Measurements from ENCODE around the gene CRMP1. TPM values are rescaled to one million over a fixed set of nuclear protein-coding genes. Genes with fewer than 3 reads are reported as not detected.

Gene CRMP1
- total and polyA plus RNA-seq, 12 donors, result 0.18 to 17.7 (median 4.8) TPM

- intact Hi-C loops (cut with DNase I), result no loop called here
- Histone ChIP-seq H3K36me3 (replicated peaks in 1 of 2) (peaks cover 0 to 4% of the 10 kb centered on the region in 2 donors), H3K4me3 (no peak overlapping the region), H3K27ac (no peak overlapping the region), H3K9me3 (replicated peaks in 1 of 3) (no peaks in the 10 kb centered on the region), H3K27me3 (no peaks in the 10 kb centered on the region), H3K4me1 (replicated peaks in 1 of 2) (no peaks in the 10 kb centered on the region)
- no peak for DNase-seq
- TF ChIP-seq CTCF (IDR thresholded peaks at IDR 0.05) (no peak), POLR2A (IDR thresholded peaks at IDR 0.05) (no peak)
- WGBS, 4 donors, result 91 to 100% (median 96%) methylated on average over 2 to 11 of the region's 11 CpGs
These were observed 87.6 kb downstream of the CRMP1 start for GRCh38 chr4:5805270-5805669.

GRCh38 chr4:5804656-5805055 lies 88.2 kb downstream of the CRMP1 start:
- H3K9me3 ChIP-seq (replicated peaks in 1 of 3), result no peaks in the 10 kb centered on the region
- H3K4me1 ChIP-seq (replicated peaks in 1 of 2), result no peaks in the 10 kb centered on the region
- 94 to 98% (median 96%) methylated on average over 12 to 14 of the region's 14 CpGs for whole genome bisulfite sequencing, 4 donors
- H3K27me3 ChIP-seq, result no peaks in the 10 kb centered on the region
- intact Hi-C loops (cut with DNase I), result no loop called here
- TF ChIP-seq POLR2A (IDR thresholded peaks at IDR 0.05), result no peak
- TF ChIP-seq CTCF (IDR thresholded peaks at IDR 0.05), result no peak
- no peak overlapping the region for H3K4me3 ChIP-seq
- no peak for DNase-seq
- H3K27ac ChIP-seq, result no peak overlapping the region
- H3K36me3 ChIP-seq (replicated peaks in 1 of 2), result peaks cover 0 to 4% of the 10 kb centered on the region in 2 donors

- Histone ChIP-seq H3K9me3 (replicated peaks in 1 of 3) (no peaks in the 10 kb centered on the region), H3K4me1 (replicated peaks in 1 of 2) (no peaks in the 10 kb centered on the region), H3K36me3 (replicated peaks in 1 of 2) (peaks cover 0 to 4% of the 10 kb centered on the region in 2 donors), H3K4me3 (no peak overlapping the region), H3K27ac (no peak overlapping the region), H3K27me3 (no peaks in the 10 kb centered on the region)
- DNase-seq, result no peak
- 92 to 97% (median 95%) methylated on average over 10 to 12 of the region's 12 CpGs for WGBS, 4 donors
- intact Hi-C loops (cut with DNase I), result no loop called here
- TF ChIP-seq POLR2A (IDR thresholded peaks at IDR 0.05), result no peak
- TF ChIP-seq CTCF (IDR thresholded peaks at IDR 0.05), result no peak
These were observed 90.3 kb downstream of the CRMP1 start for GRCh38 chr4:5802565-5802964.

- no peaks in the 10 kb centered on the region for H3K27me3 ChIP-seq
- no peaks in the 10 kb centered on the region for H3K9me3 ChIP-seq (replicated peaks in 1 of 3)
- intact Hi-C loops (cut with DNase I), result no loop called here
- no peak for DNase-seq
- TF ChIP-seq CTCF (IDR thresholded peaks at IDR 0.05) (no peak), POLR2A (IDR thresholded peaks at IDR 0.05) (no peak)
- no peak overlapping the region for H3K4me3 ChIP-seq
- peaks cover 0 to 4% of the 10 kb centered on the region in 2 donors for H3K36me3 ChIP-seq (replicated peaks in 1 of 2)
- H3K4me1 ChIP-seq (replicated peaks in 1 of 2), result no peaks in the 10 kb centered on the region
- 90 to 94% (median 92%) methylated on average over 13 of the region's 13 CpGs for WGBS, 4 donors
- H3K27ac ChIP-seq, result no peak overlapping the region
These were observed 91.2 kb downstream of the CRMP1 start for GRCh38 chr4:5801696-5802095.

Data from adrenal gland (tissue), 12 donors.